Effector CD8-positive, alpha-beta T cell (primary cell): ENCODE results near the gene BATF.

ENCODE experiments used
- DNase-seq: peaks from one replicate; lab custom pipeline; 2025; lab: John Stamatoyannopoulos, UW

Gene BATF

DNA sequence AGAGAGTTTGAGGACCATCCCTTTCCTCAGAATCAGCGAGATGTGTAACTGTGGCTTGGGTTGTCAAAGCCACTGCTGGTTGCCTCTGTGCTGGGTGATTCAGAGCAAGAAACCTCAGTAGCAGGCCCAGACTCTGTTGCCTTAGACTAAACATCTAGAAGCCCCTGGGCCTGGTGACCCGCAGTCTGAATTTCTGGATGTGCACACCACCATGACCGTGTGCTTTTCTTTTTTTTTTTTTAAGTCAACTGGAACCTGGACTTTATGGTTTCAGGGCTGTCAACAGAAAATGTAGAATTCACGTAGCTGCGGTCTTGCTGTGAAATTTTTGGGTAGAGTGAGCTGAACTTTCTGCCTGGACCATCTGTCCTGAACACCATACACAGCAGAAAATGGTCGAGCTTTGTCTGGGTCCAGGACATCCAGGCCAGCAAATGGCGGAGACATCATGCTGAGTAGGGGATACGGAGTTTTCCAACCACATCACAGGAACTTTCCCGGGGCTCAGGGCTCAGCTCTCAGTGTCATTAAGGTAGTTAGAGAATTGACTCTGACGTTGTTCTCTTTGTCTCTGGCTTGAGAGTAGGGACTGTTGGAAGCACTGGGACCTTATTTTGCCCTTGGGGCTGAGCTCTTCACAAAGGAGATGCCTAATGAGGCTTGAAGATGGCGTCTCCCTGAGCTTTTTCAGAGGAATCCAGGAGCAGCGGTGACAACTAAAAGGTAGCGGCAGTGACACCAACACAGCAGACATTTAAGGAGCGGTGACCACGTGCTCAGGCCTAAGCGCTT lies 23.0 kb upstream of the BATF start:
- no peak for DNase-seq

DNA sequence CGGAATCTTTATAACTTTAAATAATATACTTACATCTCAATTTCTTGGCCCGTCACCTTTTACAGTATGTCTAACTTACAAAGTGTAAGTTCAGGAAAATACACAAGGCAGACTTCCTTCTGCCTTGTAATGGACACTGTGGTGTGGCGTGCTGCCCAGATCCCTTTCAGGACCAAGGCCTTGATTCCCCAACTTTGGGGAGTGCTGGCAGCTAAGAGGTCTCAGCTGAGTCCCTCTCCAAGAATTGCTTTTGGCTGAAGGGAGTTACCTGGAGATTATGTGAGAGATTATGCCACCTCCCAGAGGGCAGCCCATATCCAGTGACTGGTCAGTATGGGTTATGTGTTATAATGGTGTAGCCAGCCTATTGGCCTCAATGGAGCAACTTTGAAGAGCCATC lies 21.2 kb upstream of the BATF start:
- DNase-seq: no peak

GRCh38 chr14:75504411-75504810 lies 17.9 kb upstream of the BATF start:
- no peak for DNase-seq

DNA sequence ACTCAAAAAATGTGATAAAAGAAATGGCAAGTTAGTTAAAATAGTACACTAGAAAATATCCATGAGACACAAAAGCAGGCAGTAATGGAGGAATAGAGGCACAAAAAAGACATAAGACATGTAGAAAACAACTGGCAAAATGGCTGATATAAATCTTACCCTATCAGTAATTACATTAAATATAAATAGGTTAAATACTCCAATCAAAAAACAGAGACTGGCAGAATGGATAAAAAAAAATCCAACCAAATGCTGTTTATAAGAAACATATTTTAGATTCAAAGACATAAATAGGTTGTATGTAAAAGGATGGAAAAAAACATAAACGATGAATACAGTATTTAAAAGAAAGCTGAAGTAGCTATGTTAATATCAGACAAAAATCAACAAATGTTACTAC lies 15.3 kb upstream of the BATF start:
- DNase-seq: no peak

- no peak for DNase-seq
These were observed 11.7 kb upstream of the BATF start for GRCh38 chr14:75510547-75510946.

DNA sequence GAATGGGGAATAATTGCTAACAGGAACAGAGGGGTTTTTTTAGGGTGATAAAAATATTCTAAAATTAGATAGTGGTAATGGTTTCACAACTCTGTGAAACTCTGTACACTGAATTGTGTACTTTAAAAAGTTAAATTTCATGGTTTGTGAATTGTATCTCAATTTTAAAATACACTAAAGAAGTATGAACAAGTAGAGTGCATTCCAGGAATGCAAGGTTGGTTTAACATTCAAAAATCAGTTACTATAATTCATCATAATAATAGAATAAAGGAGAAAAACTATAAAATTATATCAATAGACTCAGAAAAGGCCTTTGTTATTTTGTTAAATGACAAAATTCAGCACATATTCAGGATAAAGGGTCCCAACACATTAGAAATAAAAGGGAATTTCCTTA lies 11.1 kb upstream of the BATF start:
- no peak for DNase-seq

DNA sequence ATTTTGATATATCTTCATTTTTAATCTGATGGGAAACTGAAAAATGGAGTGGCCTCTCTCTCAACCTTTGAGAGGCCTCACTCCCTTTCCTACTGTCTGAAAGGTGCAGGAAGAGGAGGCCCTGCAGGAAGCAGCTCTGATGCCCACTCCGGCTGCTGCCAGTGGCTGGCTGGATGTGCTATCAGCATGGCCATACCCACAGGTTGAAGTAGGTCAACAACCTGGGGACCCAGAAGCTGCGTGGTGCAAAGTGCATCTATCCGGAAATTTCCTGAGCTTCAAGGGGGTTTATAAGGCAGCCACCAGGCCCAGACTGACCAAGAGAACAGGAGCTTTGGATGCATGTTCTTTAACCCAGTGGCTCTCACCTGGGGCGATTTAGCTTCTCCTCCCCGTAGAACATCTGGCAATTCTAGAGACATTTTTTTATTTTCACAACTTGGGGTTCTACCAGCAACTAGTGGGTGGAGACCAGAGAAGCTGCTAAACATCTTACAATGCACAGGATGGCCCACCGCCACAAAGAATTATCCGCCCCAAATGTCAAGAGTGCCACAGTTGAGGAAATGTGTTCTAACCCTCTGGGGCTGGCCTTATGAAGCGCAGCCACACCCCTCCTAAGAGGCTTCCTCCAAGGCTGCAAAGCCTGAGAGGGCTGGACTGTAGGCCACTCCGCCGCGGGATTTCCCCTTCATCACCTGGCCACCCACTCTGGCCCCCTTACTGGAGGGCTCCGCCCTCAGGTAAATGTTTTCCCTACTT lies 8.2 kb upstream of the BATF start:
- no peak for DNase-seq

GRCh38 chr14:75514673-75515628 lies 7.3 kb upstream of the BATF start:
- no peak for DNase-seq

- no peak for DNase-seq
These were observed 6.7 kb upstream of the BATF start for GRCh38 chr14:75515629-75515996.

DNA sequence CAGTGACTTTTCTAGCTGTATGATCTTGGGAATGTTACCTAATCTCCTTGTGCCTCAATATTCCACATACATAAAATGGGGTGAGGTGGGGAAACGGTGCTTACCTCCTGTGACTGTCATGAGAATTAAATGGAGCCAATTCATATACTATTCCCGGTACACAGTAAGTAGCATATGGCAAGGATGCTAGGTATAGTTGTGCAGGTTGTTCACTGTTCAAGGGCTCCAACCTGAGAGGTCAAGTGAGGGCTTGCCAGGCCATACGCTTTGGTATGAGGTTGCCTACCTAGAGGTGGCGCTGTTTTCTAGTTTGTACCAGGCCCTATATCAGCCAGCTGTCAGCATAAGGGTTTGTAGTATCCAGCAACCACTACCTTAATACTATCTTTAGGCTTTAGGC lies 3.6 kb upstream of the BATF start:
- DNase-seq: no peak

DNA sequence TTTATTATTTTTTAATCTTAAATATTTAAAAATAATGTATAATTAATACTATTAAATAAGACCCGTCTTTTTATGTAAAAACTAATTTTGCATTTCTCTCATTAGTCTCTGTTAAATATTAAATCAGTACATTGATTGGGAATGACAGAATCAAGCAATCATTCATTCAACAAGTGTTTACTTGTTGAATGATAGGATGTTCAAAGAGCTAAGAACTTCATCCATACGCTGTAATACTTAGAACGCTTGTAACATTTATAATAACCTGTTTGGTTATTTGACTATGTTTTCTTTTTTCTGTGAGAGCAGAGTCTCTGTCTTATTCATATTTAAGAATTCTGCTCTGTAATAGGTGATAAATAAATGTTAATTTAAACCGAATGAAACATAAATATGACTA lies 2.9 kb upstream of the BATF start:
- no peak for DNase-seq

GRCh38 chr14:75519826-75520728 lies 2.2 kb upstream of the BATF start:
- DNase-seq: no peak

GRCh38 chr14:75520852-75521251 lies 1.4 kb upstream of the BATF start:
- DNase-seq: no peak

DNA sequence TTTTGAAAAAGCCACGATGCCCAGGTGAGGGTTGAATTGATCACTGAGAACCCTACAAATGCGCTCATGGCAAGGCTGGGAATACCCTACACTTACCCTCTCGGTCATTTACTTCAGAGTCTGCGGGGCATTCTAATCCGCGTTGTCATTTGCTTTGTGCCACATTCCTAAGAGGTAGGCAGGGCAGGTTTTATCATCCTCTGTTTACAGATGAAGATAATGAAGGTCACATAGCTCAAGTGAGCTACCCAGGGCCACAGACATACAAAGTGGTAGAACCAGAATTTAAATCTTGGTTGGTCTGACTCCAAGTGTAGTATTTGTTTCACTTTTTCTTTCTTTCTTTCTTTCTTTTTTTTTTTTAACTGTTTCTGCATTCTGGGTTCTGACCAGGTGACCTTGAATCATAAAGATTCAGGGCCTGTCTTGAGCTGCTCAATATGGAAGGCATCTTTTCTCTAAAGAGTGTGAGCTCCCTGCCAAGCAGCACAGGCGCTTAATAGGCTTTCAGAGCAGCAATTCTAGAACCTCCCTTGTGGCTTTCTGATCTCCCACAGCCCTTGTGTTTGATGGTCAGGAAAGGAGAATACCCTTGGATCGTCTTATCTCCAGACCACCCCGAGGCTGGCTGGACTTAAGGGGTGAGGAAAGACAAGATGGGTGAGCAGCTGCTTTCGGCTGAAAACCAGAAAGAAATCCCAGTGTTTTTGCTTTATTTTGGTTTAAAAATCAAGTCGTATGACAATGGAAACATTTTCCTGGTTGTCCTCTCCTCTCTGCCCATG lies 662 bp upstream of the BATF start:
- no peak for DNase-seq

DNA sequence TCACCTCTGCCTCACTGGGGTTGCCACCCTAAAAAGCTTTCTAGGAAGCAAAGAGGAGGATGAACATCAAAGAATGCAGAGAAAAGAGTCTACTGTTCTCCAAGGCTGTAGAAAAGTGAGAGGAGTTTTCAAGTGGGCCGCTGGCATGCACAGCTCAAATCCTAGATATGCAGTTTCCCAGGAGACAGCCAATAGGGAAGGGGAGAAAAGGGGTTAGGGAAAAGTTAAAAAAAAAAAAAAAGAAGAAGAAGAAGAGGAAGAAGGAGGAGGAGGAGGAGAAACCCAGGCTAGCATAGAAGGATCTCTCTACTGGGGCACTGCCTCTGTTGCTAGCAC lies 682 bp downstream of the BATF start:
- DNase-seq: no peak

- DNase-seq: no peak
These were observed 1.5 kb downstream of the BATF start for GRCh38 chr14:75523771-75524171.

DNA sequence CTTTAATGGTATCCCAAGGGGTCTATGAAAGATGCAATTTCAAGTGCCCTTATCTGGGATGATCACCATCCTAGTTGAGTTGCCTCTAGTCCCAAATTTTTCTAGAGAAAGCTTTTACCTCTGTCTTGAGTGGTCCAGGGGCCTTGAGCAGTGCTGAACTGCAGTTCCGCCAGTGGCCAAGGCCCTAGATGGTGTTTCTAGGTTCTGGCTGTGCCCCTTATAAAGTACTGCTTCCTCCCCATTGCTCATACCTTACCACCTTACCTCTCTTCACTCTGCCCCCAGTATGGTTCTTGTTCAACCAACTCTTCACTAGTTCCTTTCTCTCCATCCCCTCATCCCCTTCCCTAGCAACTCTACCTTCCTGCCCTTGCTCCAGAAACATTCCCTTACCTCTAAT lies 3.7 kb downstream of the BATF start:
- DNase-seq: no peak

GRCh38 chr14:75527449-75528163 lies 5.3 kb downstream of the BATF start:
- no peak for DNase-seq

- DNase-seq: no peak
These were observed 9.0 kb downstream of the BATF start for GRCh38 chr14:75531256-75531655.
